ENCODE data around the gene NAA16. TPM values are rescaled to one million over a fixed set of nuclear protein-coding genes. Genes with fewer than 3 reads are reported as not detected.

NAA16 gene
- total RNA-seq, 1 experiment from 2014 or later = 27.0 TPM

DNA sequence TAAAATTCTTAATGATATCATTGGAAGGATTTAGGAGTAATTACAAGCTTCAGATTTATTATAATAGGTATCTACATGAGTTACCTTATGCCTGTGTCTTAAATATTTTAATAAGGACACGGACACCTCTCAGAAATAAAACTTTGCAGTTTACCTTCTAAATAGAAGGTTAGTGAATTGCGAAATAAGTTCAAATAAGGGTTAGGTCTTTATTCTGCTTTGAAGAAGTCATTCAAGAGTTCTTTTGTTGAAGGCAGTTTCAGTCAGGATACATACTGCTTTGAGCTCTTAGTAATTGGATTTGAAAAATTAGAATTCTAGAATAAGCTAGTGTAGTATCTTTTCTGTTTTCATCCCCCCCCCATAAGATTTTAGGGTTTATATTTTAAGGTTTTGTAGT, 53.0 kb downstream of the NAA16 start:
- no TSS peak for BruUV-seq (replicated peaks)
- no peaks in the 10 kb centered on the region for H3K4me1 Mint-ChIP-seq (ENCODE audit: low read depth, unreplicated experiment)
- H3K27me3 Mint-ChIP-seq (ENCODE audit: unreplicated experiment) = no peaks in the 10 kb centered on the region
- DNase-seq = no peak
- CTCF ChIA-PET = no interaction called here
- H3K4me3 Mint-ChIP-seq (ENCODE audit: low read depth, unreplicated experiment) = no peak overlapping the region
- peaks cover 3% of the 10 kb centered on the region for H3K9me3 Mint-ChIP-seq (ENCODE audit: low read depth, unreplicated experiment)
- H3K36me3 Mint-ChIP-seq (ENCODE audit: insufficient read depth, unreplicated experiment) = peaks cover 20% of the 10 kb centered on the region
- TF ChIP-seq, protein P1, sequence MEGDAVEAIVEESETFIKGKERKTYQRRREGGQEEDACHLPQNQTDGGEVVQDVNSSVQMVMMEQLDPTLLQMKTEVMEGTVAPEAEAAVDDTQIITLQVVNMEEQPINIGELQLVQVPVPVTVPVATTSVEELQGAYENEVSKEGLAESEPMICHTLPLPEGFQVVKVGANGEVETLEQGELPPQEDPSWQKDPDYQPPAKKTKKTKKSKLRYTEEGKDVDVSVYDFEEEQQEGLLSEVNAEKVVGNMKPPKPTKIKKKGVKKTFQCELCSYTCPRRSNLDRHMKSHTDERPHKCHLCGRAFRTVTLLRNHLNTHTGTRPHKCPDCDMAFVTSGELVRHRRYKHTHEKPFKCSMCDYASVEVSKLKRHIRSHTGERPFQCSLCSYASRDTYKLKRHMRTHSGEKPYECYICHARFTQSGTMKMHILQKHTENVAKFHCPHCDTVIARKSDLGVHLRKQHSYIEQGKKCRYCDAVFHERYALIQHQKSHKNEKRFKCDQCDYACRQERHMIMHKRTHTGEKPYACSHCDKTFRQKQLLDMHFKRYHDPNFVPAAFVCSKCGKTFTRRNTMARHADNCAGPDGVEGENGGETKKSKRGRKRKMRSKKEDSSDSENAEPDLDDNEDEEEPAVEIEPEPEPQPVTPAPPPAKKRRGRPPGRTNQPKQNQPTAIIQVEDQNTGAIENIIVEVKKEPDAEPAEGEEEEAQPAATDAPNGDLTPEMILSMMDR (IDR thresholded peaks at IDR 0.05; ENCODE audit: unreplicated experiment) = no peak
- H3K27ac Mint-ChIP-seq (ENCODE audit: unreplicated experiment) = no peak overlapping the region
- intact Hi-C loops (cut with micrococcal nuclease; ENCODE audit: unreplicated experiment) = no loop called here

DNA sequence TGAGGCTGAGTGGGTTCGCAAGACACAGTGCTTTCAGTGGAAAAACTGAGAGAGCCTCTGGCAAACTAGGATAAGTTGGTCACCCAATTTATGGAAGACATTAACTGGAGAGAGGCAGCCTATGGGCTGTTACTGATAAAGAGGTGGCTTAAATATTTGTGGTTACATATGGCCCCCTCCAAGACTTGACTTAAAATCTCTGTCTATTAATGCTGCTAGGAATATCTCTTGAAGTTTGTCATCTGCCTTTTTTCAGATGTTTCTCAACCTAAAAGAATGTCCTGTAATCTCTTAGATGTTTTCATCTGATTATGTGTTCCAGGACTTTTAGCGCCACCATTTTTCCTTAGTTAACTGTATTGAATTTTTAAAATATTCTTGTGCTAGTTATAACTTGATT, 54.6 kb downstream of the NAA16 start:
- CTCF ChIA-PET = no interaction called here
- no TSS peak for BruUV-seq (replicated peaks)
- no peaks in the 10 kb centered on the region for H3K4me1 Mint-ChIP-seq (ENCODE audit: low read depth, unreplicated experiment)
- DNase-seq = no peak
- intact Hi-C loops (cut with micrococcal nuclease; ENCODE audit: unreplicated experiment) = no loop called here
- H3K9me3 Mint-ChIP-seq (ENCODE audit: low read depth, unreplicated experiment) = peaks cover 4% of the 10 kb centered on the region
- H3K27ac Mint-ChIP-seq (ENCODE audit: unreplicated experiment) = no peak overlapping the region
- TF ChIP-seq, protein P1 (IDR thresholded peaks at IDR 0.05; ENCODE audit: unreplicated experiment) = no peak
- peaks cover 25% of the 10 kb centered on the region for H3K36me3 Mint-ChIP-seq (ENCODE audit: insufficient read depth, unreplicated experiment)
- H3K27me3 Mint-ChIP-seq (ENCODE audit: unreplicated experiment) = no peaks in the 10 kb centered on the region
- no peak overlapping the region for H3K4me3 Mint-ChIP-seq (ENCODE audit: low read depth, unreplicated experiment)

DNA sequence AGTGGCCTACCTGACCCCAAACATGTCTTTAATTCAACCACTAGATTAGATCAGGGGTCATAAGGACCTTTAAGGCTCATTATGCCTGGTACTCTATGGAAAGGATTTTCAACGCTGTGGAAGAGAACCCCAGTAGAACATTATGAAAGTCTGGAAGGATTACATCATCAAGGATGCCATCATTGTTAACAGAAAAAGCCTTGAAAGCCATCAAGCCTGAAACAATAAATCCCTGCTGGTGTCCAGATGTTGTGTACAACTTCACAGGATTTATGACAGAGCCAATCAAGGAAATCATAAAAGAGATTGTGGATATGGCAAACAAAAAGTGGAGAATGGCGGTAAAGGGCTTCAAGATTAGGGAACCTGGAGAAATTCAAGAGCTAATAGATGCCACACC, 59.7 kb downstream of the NAA16 start:
- no peaks in the 10 kb centered on the region for H3K4me1 Mint-ChIP-seq (ENCODE audit: low read depth, unreplicated experiment)
- H3K36me3 Mint-ChIP-seq (ENCODE audit: insufficient read depth, unreplicated experiment) = peaks cover 16% of the 10 kb centered on the region
- H3K27me3 Mint-ChIP-seq (ENCODE audit: unreplicated experiment) = no peaks in the 10 kb centered on the region
- CTCF ChIA-PET = no interaction called here
- H3K4me3 Mint-ChIP-seq (ENCODE audit: low read depth, unreplicated experiment) = no peak overlapping the region
- DNase-seq = no peak
- TF ChIP-seq, protein P1 (IDR thresholded peaks at IDR 0.05; ENCODE audit: unreplicated experiment) = no peak
- no peak overlapping the region for H3K27ac Mint-ChIP-seq (ENCODE audit: unreplicated experiment)
- intact Hi-C loops (cut with micrococcal nuclease; ENCODE audit: unreplicated experiment) = no loop called here
- BruUV-seq (replicated peaks) = no TSS peak
- H3K9me3 Mint-ChIP-seq (ENCODE audit: low read depth, unreplicated experiment) = peaks cover 4% of the 10 kb centered on the region

DNA sequence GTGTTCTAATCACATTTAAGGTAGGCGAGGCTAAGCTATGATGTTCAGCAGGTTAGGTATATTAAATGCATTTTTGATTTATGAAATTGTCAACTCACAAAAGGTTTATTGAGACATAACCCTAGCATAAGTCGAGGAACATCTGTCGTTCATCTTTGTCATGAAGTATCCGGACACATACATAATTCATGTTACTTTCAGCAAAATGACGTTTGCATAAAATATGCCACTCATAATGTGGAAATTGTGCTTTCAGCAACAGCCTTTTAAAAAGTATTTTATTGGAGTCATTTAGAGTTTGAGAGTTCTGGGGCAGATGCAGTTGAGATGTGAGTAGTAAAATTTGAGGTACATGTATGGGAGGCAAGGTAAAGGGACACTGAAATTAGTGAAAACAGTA, 66.4 kb downstream of the NAA16 start:
- TF ChIP-seq, protein P1 (IDR thresholded peaks at IDR 0.05; ENCODE audit: unreplicated experiment) = no peak
- H3K27ac Mint-ChIP-seq (ENCODE audit: unreplicated experiment) = peak overlapping the region; percentile 31
- H3K36me3 Mint-ChIP-seq (ENCODE audit: insufficient read depth, unreplicated experiment) = no peaks in the 10 kb centered on the region
- H3K4me3 Mint-ChIP-seq (ENCODE audit: low read depth, unreplicated experiment) = no peak overlapping the region
- intact Hi-C loops (cut with micrococcal nuclease; ENCODE audit: unreplicated experiment) = no loop called here
- H3K4me1 Mint-ChIP-seq (ENCODE audit: low read depth, unreplicated experiment) = no peaks in the 10 kb centered on the region
- DNase-seq = no peak
- H3K9me3 Mint-ChIP-seq (ENCODE audit: low read depth, unreplicated experiment) = no peaks in the 10 kb centered on the region
- H3K27me3 Mint-ChIP-seq (ENCODE audit: unreplicated experiment) = peaks cover 10% of the 10 kb centered on the region
- CTCF ChIA-PET = no interaction called here
- no TSS peak for BruUV-seq (replicated peaks)

DNA sequence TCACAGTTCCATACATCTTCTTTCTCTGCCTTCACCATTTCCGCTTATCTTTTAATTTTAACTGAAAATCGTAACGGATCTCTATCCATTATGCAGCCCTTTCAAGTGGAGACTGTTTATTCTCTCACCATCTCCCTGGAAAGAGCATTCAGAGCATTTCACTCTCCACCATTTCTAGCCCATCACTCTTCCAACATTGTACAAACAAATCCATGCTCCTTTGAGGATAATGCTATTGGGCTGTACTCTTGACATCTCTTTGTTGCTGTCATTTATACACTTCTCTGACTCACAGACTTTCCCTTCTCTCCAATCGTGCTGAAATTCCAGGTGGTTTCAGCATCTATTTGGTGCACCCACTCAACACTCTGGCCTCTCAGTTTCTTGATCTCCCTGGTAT, 71.4 kb downstream of the NAA16 start:
- no TSS peak for BruUV-seq (replicated peaks)
- CTCF ChIA-PET = no interaction called here
- intact Hi-C loops (cut with micrococcal nuclease; ENCODE audit: unreplicated experiment) = no loop called here

More for the DNA sequence above, 71.4 kb downstream of the NAA16 start:
- DNase-seq = no peak
- no peaks in the 10 kb centered on the region for H3K4me1 Mint-ChIP-seq (ENCODE audit: low read depth, unreplicated experiment)
- H3K27me3 Mint-ChIP-seq (ENCODE audit: unreplicated experiment) = peaks cover 28% of the 10 kb centered on the region
- no peak overlapping the region for H3K4me3 Mint-ChIP-seq (ENCODE audit: low read depth, unreplicated experiment)
- no peaks in the 10 kb centered on the region for H3K9me3 Mint-ChIP-seq (ENCODE audit: low read depth, unreplicated experiment)
- H3K36me3 Mint-ChIP-seq (ENCODE audit: insufficient read depth, unreplicated experiment) = no peaks in the 10 kb centered on the region
- TF ChIP-seq, protein P1 (IDR thresholded peaks at IDR 0.05; ENCODE audit: unreplicated experiment) = no peak
- H3K27ac Mint-ChIP-seq (ENCODE audit: unreplicated experiment) = no peak overlapping the region

All from Calu3 (cell line).